Vagina (tissue), 2 donors: Measurements from ENCODE around the gene ANKS1B. TPM values are rescaled to one million over a fixed set of nuclear protein-coding genes. Genes with fewer than 3 reads are reported as not detected.

ENCODE experiments used
- DNase-seq, 2 donors: peaks; one replicate each; pipeline ENCODE4 v3.0.0-alpha.2; 2017; ENCODE audit errors: extremely low spot score in 2 of 2
- H3K27ac ChIP-seq: fragments of 200-600 bp; sonication (generic); one replicate; pipeline ENCODE4 v1.5.1; 2019
- H3K27me3 ChIP-seq: fragments of 200-600 bp; sonication (generic); one replicate; pipeline ENCODE4 v1.5.1; 2019
- H3K36me3 ChIP-seq, 2 donors: fragments of 200-600 bp; sonication (generic); one replicate each; pipeline ENCODE4 v1.5.1; 2017 to 2019
- H3K4me1 ChIP-seq: fragments of 200-600 bp; sonication (generic); one replicate; pipeline ENCODE4 v1.5.1; 2019
- H3K4me3 ChIP-seq, 2 donors: fragments of 200-600 bp; sonication (generic); 1 replicate in 1 of 2; 2 replicates in 1 of 2; pipeline ENCODE4 v1.5.1; 2016 to 2019
- H3K9me3 ChIP-seq: fragments of 200-600 bp; sonication (generic); one replicate; pipeline ENCODE4 v1.5.1; 2019
- CTCF ChIP-seq, 3 experiments: fragments of 450-650 bp in 2 of 3; fragments of 200-600 bp in 1 of 3; sonication (generic) in 1 of 3; IDR thresholded peaks; one replicate each; pipeline ENCODE4 v1.5.1; 2017 to 2019; ENCODE audit warnings: antibody characterized with exemption in 3 of 3, mild to moderate bottlenecking in 2 of 3, moderate library complexity in 2 of 3
- POLR2A ChIP-seq, 2 donors: fragments of 450-650 bp; IDR thresholded peaks; one replicate each; pipeline ENCODE4 v1.6.1; 2017; ENCODE audit warnings: antibody characterized with exemption in 2 of 2, mild to moderate bottlenecking in 2 of 2, moderate library complexity in 2 of 2
- POLR2AphosphoS5 ChIP-seq, 2 donors: sonication (generic); formaldehyde crosslinking; IDR thresholded peaks; one replicate each; pipeline ENCODE4 v1.9.0; 2017; ENCODE audit warnings: antibody characterized with exemption in 2 of 2, mild to moderate bottlenecking in 2 of 2, low read depth in 1 of 2; ENCODE audit not compliant: insufficient read depth in 1 of 2
- intact Hi-C: fragments of 100-400 bp; cut with DNase I; formaldehyde crosslinking; loops from one replicate; pipeline ENCODE4 v1.15.1; 2023
- total RNA-seq: library from RNA; depleted of rRNA; stranded (reverse); fragments of >200 nt; gene quantifications from one replicate; pipeline ENCODE4 v1.2.3, GENCODE V29; 2016

The ANKS1B gene
- total RNA-seq, 1 donor from 2014 or later: 11.5 TPM

- Histone ChIP-seq H3K27me3 (no peaks in the 10 kb centered on the region), H3K4me1 (no peaks in the 10 kb centered on the region), H3K9me3 (no peaks in the 10 kb centered on the region), H3K27ac (no peak overlapping the region), H3K4me3 (no peak overlapping the region), H3K36me3 (no peaks in the 10 kb centered on the region)
- TF ChIP-seq POLR2AphosphoS5 (IDR thresholded peaks at IDR 0.05; ENCODE audit: insufficient read depth in 1 of 2, low read depth in 1 of 2) (no peak), CTCF (IDR thresholded peaks at IDR 0.05) (no peak)
- intact Hi-C loops: no loop called here
- DNase-seq: no peak
Observed at GRCh38 chr12:98772818-98773217, 1211.9 kb downstream of the ANKS1B start.

- intact Hi-C loops: no loop called here
- no peaks in the 10 kb centered on the region for H3K4me1 ChIP-seq
- H3K36me3 ChIP-seq: no peaks in the 10 kb centered on the region
- TF ChIP-seq POLR2A (IDR thresholded peaks at IDR 0.05) (no peak), POLR2AphosphoS5 (IDR thresholded peaks at IDR 0.05; ENCODE audit: insufficient read depth in 1 of 2, low read depth in 1 of 2) (no peak), CTCF (IDR thresholded peaks at IDR 0.05) (no peak)
- H3K9me3 ChIP-seq: no peaks in the 10 kb centered on the region
- no peak overlapping the region for H3K4me3 ChIP-seq
- no peak overlapping the region for H3K27ac ChIP-seq
- H3K27me3 ChIP-seq: no peaks in the 10 kb centered on the region
- no peak for DNase-seq
Observed at GRCh38 chr12:98771811-98772752, 1212.7 kb downstream of the ANKS1B start.

GRCh38 chr12:98770230-98770629, 1214.5 kb downstream of the ANKS1B start:
- no peak overlapping the region for H3K27ac ChIP-seq
- no peaks in the 10 kb centered on the region for H3K9me3 ChIP-seq
- intact Hi-C loops: no loop called here
- no peaks in the 10 kb centered on the region for H3K36me3 ChIP-seq
- H3K27me3 ChIP-seq: no peaks in the 10 kb centered on the region
- no peak for DNase-seq
- no peak overlapping the region for H3K4me3 ChIP-seq
- TF ChIP-seq CTCF (IDR thresholded peaks at IDR 0.05): no peak
- no peak for TF ChIP-seq POLR2AphosphoS5 (IDR thresholded peaks at IDR 0.05; ENCODE audit: insufficient read depth in 1 of 2, low read depth in 1 of 2)
- TF ChIP-seq POLR2A (IDR thresholded peaks at IDR 0.05): no peak
- no peaks in the 10 kb centered on the region for H3K4me1 ChIP-seq

- TF ChIP-seq POLR2AphosphoS5 (IDR thresholded peaks at IDR 0.05; ENCODE audit: insufficient read depth in 1 of 2, low read depth in 1 of 2) (no peak), POLR2A (IDR thresholded peaks at IDR 0.05) (no peak), CTCF (IDR thresholded peaks at IDR 0.05) (no peak)
- H3K36me3 ChIP-seq: no peaks in the 10 kb centered on the region
- no peaks in the 10 kb centered on the region for H3K9me3 ChIP-seq
- no peak overlapping the region for H3K4me3 ChIP-seq
- no peaks in the 10 kb centered on the region for H3K27me3 ChIP-seq
- no peaks in the 10 kb centered on the region for H3K4me1 ChIP-seq
- no peak for DNase-seq
- intact Hi-C loops: no loop called here
- H3K27ac ChIP-seq: no peak overlapping the region
Observed at GRCh38 chr12:98769068-98769467, 1215.7 kb downstream of the ANKS1B start.

GRCh38 chr12:98767248-98767647, 1217.5 kb downstream of the ANKS1B start:
- no peaks in the 10 kb centered on the region for H3K27me3 ChIP-seq
- no peak overlapping the region for H3K27ac ChIP-seq
- no peaks in the 10 kb centered on the region for H3K36me3 ChIP-seq
- no peaks in the 10 kb centered on the region for H3K9me3 ChIP-seq
- intact Hi-C loops: no loop called here
- no peak overlapping the region for H3K4me3 ChIP-seq
- no peaks in the 10 kb centered on the region for H3K4me1 ChIP-seq
- no peak for DNase-seq
- no peak for TF ChIP-seq POLR2A (IDR thresholded peaks at IDR 0.05)
- TF ChIP-seq CTCF (IDR thresholded peaks at IDR 0.05): no peak
- no peak for TF ChIP-seq POLR2AphosphoS5 (IDR thresholded peaks at IDR 0.05; ENCODE audit: insufficient read depth in 1 of 2, low read depth in 1 of 2)
